MM.1S (cell line): ENCODE data around the gene CYSLTR2.

Source experiments
- EZH2 ChIP-seq: fragments of 300-600 bp; sonication (generic); optimal IDR thresholded peaks from 2 replicates; pipeline ENCODE3; 2017; ENCODE audit warnings: low read depth, mild to moderate bottlenecking, antibody characterized with exemption, low read length, mixed read lengths
- EZH2phosphoT487 ChIP-seq: fragments of 300-600 bp; sonication (generic); IDR thresholded peaks from 2 replicates; pipeline ENCODE4 v1.6.1; 2018; ENCODE audit warnings: antibody characterized with exemption, low read length
- TF ChIP-seq, protein P1 (sequence below): fragments of 300-600 bp; sonication (generic); IDR thresholded peaks from 2 replicates; pipeline ENCODE4 v1.5.1; 2016; ENCODE audit warnings: antibody characterized with exemption, low read length, mixed read lengths

DNA sequence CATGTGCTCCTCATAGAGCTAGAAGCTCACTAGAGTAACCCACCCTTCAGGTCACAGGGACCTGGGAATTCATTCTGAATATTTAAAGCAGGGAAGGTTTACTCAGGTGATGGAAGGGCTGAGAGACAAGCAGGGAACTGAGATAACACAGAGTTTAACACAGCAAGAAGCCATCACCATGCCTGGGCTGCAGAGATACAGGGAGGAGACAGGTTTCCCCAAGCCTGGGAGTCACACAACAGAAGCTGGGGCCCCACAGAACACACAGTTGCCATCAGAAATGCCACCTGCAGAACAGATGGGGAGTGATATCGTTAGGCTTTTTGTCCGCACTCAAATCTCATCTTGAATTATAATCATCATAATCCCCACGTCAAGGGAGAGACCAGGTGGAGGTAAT is 7.9 kb upstream of the CYSLTR2 start:
- TF ChIP-seq EZH2phosphoT487 (no peak), EZH2 (no peak)
- TF ChIP-seq, protein P1, sequence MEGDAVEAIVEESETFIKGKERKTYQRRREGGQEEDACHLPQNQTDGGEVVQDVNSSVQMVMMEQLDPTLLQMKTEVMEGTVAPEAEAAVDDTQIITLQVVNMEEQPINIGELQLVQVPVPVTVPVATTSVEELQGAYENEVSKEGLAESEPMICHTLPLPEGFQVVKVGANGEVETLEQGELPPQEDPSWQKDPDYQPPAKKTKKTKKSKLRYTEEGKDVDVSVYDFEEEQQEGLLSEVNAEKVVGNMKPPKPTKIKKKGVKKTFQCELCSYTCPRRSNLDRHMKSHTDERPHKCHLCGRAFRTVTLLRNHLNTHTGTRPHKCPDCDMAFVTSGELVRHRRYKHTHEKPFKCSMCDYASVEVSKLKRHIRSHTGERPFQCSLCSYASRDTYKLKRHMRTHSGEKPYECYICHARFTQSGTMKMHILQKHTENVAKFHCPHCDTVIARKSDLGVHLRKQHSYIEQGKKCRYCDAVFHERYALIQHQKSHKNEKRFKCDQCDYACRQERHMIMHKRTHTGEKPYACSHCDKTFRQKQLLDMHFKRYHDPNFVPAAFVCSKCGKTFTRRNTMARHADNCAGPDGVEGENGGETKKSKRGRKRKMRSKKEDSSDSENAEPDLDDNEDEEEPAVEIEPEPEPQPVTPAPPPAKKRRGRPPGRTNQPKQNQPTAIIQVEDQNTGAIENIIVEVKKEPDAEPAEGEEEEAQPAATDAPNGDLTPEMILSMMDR: no peak
